ENCODE measurements around the gene IGSF3. TPM values are rescaled to one million over a fixed set of nuclear protein-coding genes. Genes with fewer than 3 reads are reported as not detected.

Gene IGSF3
- total and polyA plus RNA-seq, 2 experiments from 2014 or later, result 7.3 to 37.8 TPM

- TF ChIP-seq ETS1 (IDR thresholded peaks at IDR 0.05) (peak; percentile 51; the same call in 1 of the 2 replicates), ZNF331 (CRISPR knock-in tag; IDR thresholded peaks at IDR 0.05; ENCODE audit: low read depth) (no peak)
- Histone ChIP-seq H4K20me1 (replicated peaks; ENCODE audit: insufficient read depth) (no peaks in the 10 kb centered on the region), H3K27me3 (ENCODE audit: insufficient read depth) (no peaks in the 10 kb centered on the region), H3K27ac (ENCODE audit: low read depth) (peak overlapping the region; percentile 90), H3K79me2 (replicated peaks; ENCODE audit: insufficient read depth) (no peaks in the 10 kb centered on the region), H3K4me3 (peak overlapping the region; percentile 33; the same call in 1 of the 2 replicates), H3K4me2 (peak overlapping the region; percentile 73), H3K9me2 (ENCODE audit: insufficient read depth) (peaks cover 9% of the 10 kb centered on the region; the same call in 1 of the 2 replicates), H3K4me1 (ENCODE audit: insufficient read depth) (peaks cover 28% of the 10 kb centered on the region), H3F3A (replicated peaks; ENCODE audit: low read depth) (peaks cover 11% of the 10 kb centered on the region), H2AFZ (peak overlapping the region; percentile 21), H3K36me3 (ENCODE audit: insufficient read depth) (0 out of 2 replicates have a peak, but pooled peaks cover 2% of the 10 kb centered on the region)
- Mint-ChIP-seq H3K4me1 (peaks cover 41% of the 10 kb centered on the region), H3K27ac (peak overlapping the region; percentile 95), H3K9me3 (peaks cover 23% of the 10 kb centered on the region; the same call in 2 of the 3 replicates), H3K36me3 (ENCODE audit: low read depth) (peaks cover 18% of the 10 kb centered on the region; the same call in 2 of the 3 replicates), H3K4me3 (peak overlapping the region; percentile 48; the same call in 2 of the 3 replicates), H3K27me3 (ENCODE audit: insufficient read depth, low read depth, poor library complexity) (peaks cover 6% of the 10 kb centered on the region)
- ATAC-seq (peak; percentile 70), DNase-seq (ENCODE audit: low spot score) (peak; percentile 64)
Observed at GRCh38 chr1:116712510-116712909, 45.0 kb upstream of the IGSF3 start.

- peak; percentile 16 for DNase-seq (ENCODE audit: low spot score)
- peak; percentile 85 for ATAC-seq
- H3K4me3 Mint-ChIP-seq, result no peak overlapping the region
- no peak overlapping the region for H3K4me3 ChIP-seq
- H3K4me1 Mint-ChIP-seq, result peaks cover 41% of the 10 kb centered on the region
- peaks cover 21% of the 10 kb centered on the region for H3K9me3 Mint-ChIP-seq
- H3K36me3 Mint-ChIP-seq (ENCODE audit: low read depth), result peaks cover 16% of the 10 kb centered on the region
- H3F3A ChIP-seq (replicated peaks; ENCODE audit: low read depth), result peaks cover 11% of the 10 kb centered on the region
- H3K36me3 ChIP-seq (ENCODE audit: insufficient read depth), result 0 out of 2 replicates have a peak, but pooled peaks cover 2% of the 10 kb centered on the region
- H3K9me2 ChIP-seq (ENCODE audit: insufficient read depth), result peaks cover 7% of the 10 kb centered on the region; the same call in 1 of the 2 replicates
- H3K4me2 ChIP-seq, result peak overlapping the region; percentile 73; the same call in 1 of the 2 replicates
- no peaks in the 10 kb centered on the region for H3K27me3 ChIP-seq (ENCODE audit: insufficient read depth)
- peak overlapping the region; percentile 42 for H3K27ac Mint-ChIP-seq
- 0 out of 2 replicates have a peak overlapping the region, but pooled peaks have one; percentile 83 for H2AFZ ChIP-seq
- peaks cover 6% of the 10 kb centered on the region for H3K27me3 Mint-ChIP-seq (ENCODE audit: insufficient read depth, low read depth, poor library complexity)
- no peaks in the 10 kb centered on the region for H3K79me2 ChIP-seq (replicated peaks; ENCODE audit: insufficient read depth)
- no peak overlapping the region for H3K27ac ChIP-seq (ENCODE audit: low read depth)
- peaks cover 28% of the 10 kb centered on the region for H3K4me1 ChIP-seq (ENCODE audit: insufficient read depth)
- H4K20me1 ChIP-seq (replicated peaks; ENCODE audit: insufficient read depth), result no peaks in the 10 kb centered on the region
- no peak for TF ChIP-seq ZNF331 (CRISPR knock-in tag; IDR thresholded peaks at IDR 0.05; ENCODE audit: low read depth)
- TF ChIP-seq STAT1 (IDR thresholded peaks at IDR 0.05; ENCODE audit: unreplicated experiment), result no peak
- TF ChIP-seq ZNF462 (CRISPR knock-in tag; IDR thresholded peaks at IDR 0.05), result no peak
- TF ChIP-seq CTCF (conservative IDR thresholded peaks at IDR 0.05; ENCODE audit: low read depth in 2 of 2), result no peak
- no peak for TF ChIP-seq ZNF114 (CRISPR knock-in tag; IDR thresholded peaks at IDR 0.05)
- no peak for TF ChIP-seq ETS1 (IDR thresholded peaks at IDR 0.05)
- TF ChIP-seq EZH2 (IDR thresholded peaks at IDR 0.05; ENCODE audit: low read depth, unreplicated experiment), result no peak
- TF ChIP-seq NANOG (IDR thresholded peaks at IDR 0.05; ENCODE audit: borderline replicate concordance), result no peak
- TF ChIP-seq CREB1 (CRISPR knock-in tag; IDR thresholded peaks at IDR 0.05; ENCODE audit: low read depth), result no peak
- TF ChIP-seq JUNB (IDR thresholded peaks at IDR 0.05; ENCODE audit: unreplicated experiment), result no peak
Observed at GRCh38 chr1:116711263-116711840, 43.8 kb upstream of the IGSF3 start.
